K562 (cell line): Measurements from ENCODE around the gene DCLK1. TPM values are rescaled to one million over a fixed set of nuclear protein-coding genes. Genes with fewer than 3 reads are reported as not detected.

Experiments used
- ATAC-seq: fragments of 200-7000 bp; cut with Tn5 transposase; 3 replicates; pipeline ENCODE4 v1.9.1; 2020; ENCODE audit warnings: moderate library complexity
- BruUV-seq: library from RNA; stranded (reverse); fragments of 400-500 nt; replicated peaks from 2 replicates; lab custom pipeline; 2021; lab: Mats Ljungman, UMichigan
- CTCF ChIA-PET: fragments of 300-600 bp; formaldehyde crosslinking; extraction: SDS; loops from one replicate; lab custom pipeline; 2021; ENCODE audit warnings: low intra/inter-chr PET ratio; lab: Yijun Ruan, JAX
- POLR2A ChIA-PET: fragments of 300-600, 350-650 bp; sonication (Branson Sonifier 250); formaldehyde crosslinking; extraction: SDS; loops from one replicate; lab custom pipeline; 2021; ENCODE audit warnings: antibody characterized with exemption, inconsistent platforms; lab: Yijun Ruan, JAX
- DNase-seq, 4 experiments: peaks; one replicate each; pipeline versions ENCODE4 v3.0.0 to v3.0.0-alpha.2; 2011 to 2018; ENCODE audit warnings: low spot score in 3 of 4, mixed read lengths in 3 of 4; ENCODE audit errors: extremely low read depth in 1 of 4
- FAIRE-seq: peaks from 2 replicates; lab custom pipeline; 2011; peaks lifted over from hg19 to GRCh38; lab: Jason Lieb, UNC
- H2AFZ ChIP-seq: 2 replicates; pipeline ENCODE4 v1.6.0; 2011; ENCODE audit warnings: low read depth, low read length, control low read depth, inconsistent platforms
- H3K27ac ChIP-seq: fragments of 200-600 bp; 3 replicates; pipeline ENCODE4 v1.8.0; 2011; ENCODE audit warnings: low read depth, mild to moderate bottlenecking, control low read depth, inconsistent platforms, low read length, moderate library complexity, mixed read lengths; ENCODE audit errors: extremely low read depth
- H3K27me3 ChIP-seq, 2 experiments: fragments of 300-600 bp in 1 of 2; 2 replicates in 1 of 2; 3 replicates in 1 of 2; pipeline versions ENCODE4 v1.6.0 to v1.8.0; 2011; ENCODE audit warnings: inconsistent platforms in 2 of 2, low read length in 2 of 2, mild to moderate bottlenecking in 1 of 2, mixed read lengths in 1 of 2, moderate library complexity in 1 of 2; ENCODE audit not compliant: control insufficient read depth in 2 of 2, insufficient read depth in 2 of 2
- H3K36me3 ChIP-seq: fragments of 300-600 bp; 3 replicates; pipeline ENCODE4 v1.8.0; 2011; ENCODE audit warnings: mild to moderate bottlenecking, low read length, inconsistent platforms; ENCODE audit not compliant: control insufficient read depth, insufficient read depth
- H3K4me1 ChIP-seq, 2 experiments: fragments of 200-600 bp in 1 of 2; replicated peaks in 1 of 2; 2 replicates in 1 of 2; 3 replicates in 1 of 2; pipeline versions ENCODE4 v1.5.1 to v1.8.0; 2011; ENCODE audit warnings: inconsistent platforms in 2 of 2, low read length in 2 of 2, mild to moderate bottlenecking in 1 of 2, mixed read lengths in 1 of 2, moderate library complexity in 1 of 2; ENCODE audit not compliant: control insufficient read depth in 2 of 2, insufficient read depth in 2 of 2
- H3K4me2 ChIP-seq: 2 replicates; pipeline ENCODE4 v1.6.1; 2011; ENCODE audit warnings: low read length, control low read depth, inconsistent platforms, mixed read lengths; ENCODE audit not compliant: insufficient read depth
- H3K4me3 ChIP-seq: fragments of 200-600 bp; sonication (generic), shearing (Covaris generic); 2 replicates; pipeline ENCODE4 v1.5.1; 2016; ENCODE audit warnings: control low read depth, inconsistent platforms
- H3K79me2 ChIP-seq: fragments of 200-600 bp; 3 replicates; pipeline ENCODE4 v1.8.0; 2011; ENCODE audit warnings: low read length, inconsistent platforms; ENCODE audit not compliant: control insufficient read depth, insufficient read depth
- H3K9ac ChIP-seq, 2 experiments: 2 replicates each; pipeline versions ENCODE4 v1.6.0 to v1.6.1; 2011; ENCODE audit warnings: low read depth in 2 of 2, low read length in 2 of 2, control low read depth in 1 of 2, inconsistent platforms in 1 of 2, mild to moderate bottlenecking in 1 of 2, mixed read lengths in 1 of 2; ENCODE audit not compliant: insufficient read depth in 1 of 2
- H3K9me1 ChIP-seq: one replicate; pipeline ENCODE4 v1.6.0; 2011; ENCODE audit warnings: inconsistent platforms, mild to moderate bottlenecking, low read length, moderate library complexity; ENCODE audit not compliant: control insufficient read depth, insufficient read depth
- H3K9me3 ChIP-seq: replicated peaks from 2 replicates; pipeline ENCODE4 v1.5.1; 2011; ENCODE audit warnings: low read depth, low read length, inconsistent platforms; ENCODE audit not compliant: control insufficient read depth, insufficient read depth
- H4K20me1 ChIP-seq: replicated peaks from 2 replicates; pipeline ENCODE4 v1.6.1; 2011; ENCODE audit warnings: low read length, inconsistent platforms, mixed read lengths; ENCODE audit not compliant: control insufficient read depth, insufficient read depth
- CBX1 ChIP-seq: sonication (generic); IDR thresholded peaks from 2 replicates; pipeline ENCODE4 v1.6.1; 2016; ENCODE audit warnings: antibody characterized with exemption, low read depth, mild to moderate bottlenecking
- CLOCK ChIP-seq: fragments of 250-450 bp; sonication (Bioruptor Pico); IDR thresholded peaks from 2 replicates; pipeline ENCODE4 v1.4.0; 2020; ENCODE audit warnings: mild to moderate bottlenecking, moderate library complexity, borderline replicate concordance
- FOSL1 ChIP-seq: fragments of 200-800 bp; sonication (Bioruptor generic); conservative IDR thresholded peaks from 2 replicates; pipeline ENCODE4 v1.6.1; 2016; ENCODE audit warnings: missing genetic modification characterization, missing compliant biosample characterization
- FOXM1 ChIP-seq, 2 experiments: fragments of 450-650 bp in 1 of 2; sonication (generic) in 1 of 2; formaldehyde crosslinking in 1 of 2; IDR thresholded peaks; 2 replicates each; pipeline versions ENCODE4 v1.6.1 to v1.9.0; 2017 to 2022; ENCODE audit warnings: low read depth in 2 of 2, mild to moderate bottlenecking in 2 of 2, missing genetic modification reagents in 1 of 2, moderate library complexity in 1 of 2
- GATAD2A ChIP-seq: fragments of 450-650 bp; IDR thresholded peaks from 2 replicates; pipeline ENCODE4 v1.6.1; 2017
- MCM2 ChIP-seq: fragments of 450-650 bp; IDR thresholded peaks from 2 replicates; pipeline ENCODE4 v1.6.1; 2017; ENCODE audit warnings: low read depth, mild to moderate bottlenecking
- RFX1 ChIP-seq: fragments of 450-650 bp; IDR thresholded peaks from 2 replicates; pipeline ENCODE4 v1.6.1; 2016; ENCODE audit warnings: mild to moderate bottlenecking, moderate library complexity
- RNF2 ChIP-seq: sonication (generic); IDR thresholded peaks from 2 replicates; pipeline ENCODE4 v1.6.1; 2016
- SRSF9 ChIP-seq: fragments of 200-400 bp; formaldehyde crosslinking; IDR thresholded peaks from 2 replicates; pipeline ENCODE4 v1.6.1; 2017; ENCODE audit warnings: low read depth, low read length, borderline replicate concordance
- STAT5B ChIP-seq: fragments of 250-450 bp; sonication (Bioruptor Pico); IDR thresholded peaks from 2 replicates; pipeline ENCODE4 v1.8.0; 2021; ENCODE audit warnings: mild to moderate bottlenecking, inconsistent platforms
- TCF7L2 ChIP-seq: fragments of 150-350 bp; IDR thresholded peaks from 2 replicates; pipeline ENCODE4 v1.6.1; 2016; ENCODE audit warnings: low read depth, mild to moderate bottlenecking, low read length, moderate library complexity
- XRCC5 ChIP-seq: fragments of 200-400 bp; formaldehyde crosslinking; IDR thresholded peaks from 2 replicates; pipeline ENCODE4 v1.6.1; 2017; ENCODE audit warnings: low read depth, mild to moderate bottlenecking, low read length
- ZFP30 ChIP-seq: fragments of 250-450 bp; sonication (Bioruptor Pico); IDR thresholded peaks from 2 replicates; pipeline ENCODE4 v1.8.0; 2022; ENCODE audit warnings: moderate library complexity, mild to moderate bottlenecking, inconsistent platforms, borderline replicate concordance
- ZNF124 ChIP-seq: sonication (generic); formaldehyde crosslinking; IDR thresholded peaks from 2 replicates; pipeline ENCODE4 v1.8.1; 2022; ENCODE audit warnings: missing genetic modification reagents
- ZNF589 ChIP-seq: fragments of 200-800 bp; sonication (Bioruptor generic); IDR thresholded peaks from 2 replicates; pipeline ENCODE4 v1.6.1; 2016; ENCODE audit warnings: low read depth, missing genetic modification characterization, missing compliant biosample characterization
- ZNF695 ChIP-seq: fragments of 450-650 bp; formaldehyde crosslinking; IDR thresholded peaks from 2 replicates; pipeline ENCODE4 v1.4.0; 2020; ENCODE audit warnings: mild to moderate bottlenecking, moderate library complexity
- WGBS: fragments of 100-300 bp; shearing (Covaris generic); methylation state at CpG from one replicate; pipeline ENCODE4 v1.1.6; 2016; ENCODE audit warnings: low coverage, mixed read lengths; ENCODE audit not compliant: insufficient coverage; ENCODE audit errors: missing lambda C conversion rate; 5-methylcytosine and 5-hydroxymethylcytosine counted together
- in situ Hi-C: fragments of 300-500 bp; cut with MboI; formaldehyde crosslinking; loops from 4 replicates; pipeline ENCODE4 v1.15.0; 2018; ENCODE audit warnings: inconsistent platforms, mixed read lengths
- intact Hi-C: fragments of 100-400 bp; cut with micrococcal nuclease; formaldehyde crosslinking; loops from 2 replicates; pipeline ENCODE4 v1.14.2; 2022
- polyA plus RNA-seq, 8 experiments: library from polyadenylated mRNA; depleted of rRNA in 4 of 8; stranded (reverse) in 5 of 8; unstranded in 3 of 8; fragments of >200 nt; fragmentation: Nextera tagmentation in 2 of 8; fragmentation: Illumina TruSeq in 1 of 8; extraction: Ambion mirVana in 2 of 8; extraction: Trizol in 1 of 8; gene quantifications; 2 replicates each; pipeline versions ENCODE4 v1.2.1 to v1.2.3, GENCODE V29; 2011 to 2014; ENCODE audit warnings: inconsistent platforms in 1 of 8, missing spikeins in 1 of 8
- total RNA-seq, 7 experiments: library from RNA; depleted of rRNA in 6 of 7; stranded (reverse); fragments of >200 nt in 6 of 7; fragmentation: Illumina TruSeq in 2 of 7; extraction: Trizol in 2 of 7; gene quantifications; 2 replicates each; pipeline versions ENCODE4 v1.2.1 to v1.2.3, GENCODE V29; 2011 to 2021; ENCODE audit warnings: low replicate concordance in 1 of 7

The DCLK1 gene
- total and polyA plus RNA-seq, 9 of the 15 experiments (the other 6 are each of a cell fraction or from before 2014, with no cell fraction given), result 0.07 TPM; not detected in 8

- in situ Hi-C loops, result no loop called here
- POLR2A ChIA-PET, result no interaction called here
- no peak for ATAC-seq
- no peak for DNase-seq
- intact Hi-C loops, result no loop called here
- no peak for TF ChIP-seq FOXM1 (IDR thresholded peaks at IDR 0.05; ENCODE audit: low read depth)
- no peak for TF ChIP-seq FOXM1 (CRISPR knock-in tag; IDR thresholded peaks at IDR 0.05; ENCODE audit: low read depth)
- no peak for TF ChIP-seq ZNF124
- no peak for TF ChIP-seq MCM2
- no peak for TF ChIP-seq TCF7L2
- no peak for TF ChIP-seq STAT5B
- TF ChIP-seq GATAD2A, result no peak
- no peak overlapping the region for H3K4me2 ChIP-seq
- BruUV-seq, result no TSS peak
- H3K79me2 ChIP-seq, result no peaks in the 10 kb centered on the region
- H2AFZ ChIP-seq, result no peak overlapping the region
- no peaks in the 10 kb centered on the region for H3K4me1 ChIP-seq
- no peaks in the 10 kb centered on the region for H3K27me3 ChIP-seq
- no peaks in the 10 kb centered on the region for H3K9me1 ChIP-seq
- 0% methylated on average over 4 of the region's 5 CpGs for WGBS
- no peak for FAIRE-seq
- no peak overlapping the region for H3K9ac ChIP-seq
- no peak overlapping the region for H3K27ac ChIP-seq
- H4K20me1 ChIP-seq, result no peaks in the 10 kb centered on the region
- no peak overlapping the region for H3K4me3 ChIP-seq
- H3K9me3 ChIP-seq, result no peaks in the 10 kb centered on the region
- no peaks in the 10 kb centered on the region for H3K36me3 ChIP-seq
- CTCF ChIA-PET, result no interaction called here
These were observed 124.1 kb downstream of the DCLK1 start for GRCh38 chr13:36006894-36007675.

DNA sequence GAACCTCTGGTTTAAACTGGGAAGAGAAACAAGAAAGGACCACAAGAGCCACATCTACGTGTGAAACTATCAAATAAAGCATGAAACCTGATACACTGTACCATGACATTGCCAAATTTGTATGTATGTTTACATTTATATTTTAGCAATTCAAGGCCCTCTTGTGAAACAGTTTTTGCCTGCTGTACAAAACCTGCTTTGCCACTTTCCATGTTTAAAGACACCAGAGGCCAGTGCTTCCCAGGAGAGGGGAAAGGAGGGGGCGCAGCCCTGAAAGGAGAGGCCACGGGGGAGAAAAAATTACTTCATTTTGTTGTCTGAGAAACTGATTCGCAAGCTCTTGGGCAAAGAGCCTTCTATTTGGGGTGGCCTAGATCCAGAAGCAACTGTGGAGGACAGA lies 124.8 kb downstream of the DCLK1 start:
- intact Hi-C loops, result no loop called here
- H3K9me1 ChIP-seq, result no peaks in the 10 kb centered on the region
- in situ Hi-C loops, result no loop called here
- no peaks in the 10 kb centered on the region for H4K20me1 ChIP-seq
- CTCF ChIA-PET, result no interaction called here
- no peak overlapping the region for H2AFZ ChIP-seq
- FAIRE-seq (no peak), ATAC-seq (no peak), DNase-seq (no peak)
- H3K79me2 ChIP-seq, result no peaks in the 10 kb centered on the region
- H3K4me1 ChIP-seq, result no peaks in the 10 kb centered on the region
- H3K4me3 ChIP-seq, result no peak overlapping the region
- H3K36me3 ChIP-seq, result no peaks in the 10 kb centered on the region
- no TSS peak for BruUV-seq
- H3K9ac ChIP-seq, result no peak overlapping the region
- H3K9me3 ChIP-seq, result no peaks in the 10 kb centered on the region
- no peak overlapping the region for H3K27ac ChIP-seq
- H3K4me2 ChIP-seq, result no peak overlapping the region
- POLR2A ChIA-PET, result no interaction called here
- no peaks in the 10 kb centered on the region for H3K27me3 ChIP-seq
- WGBS, result 0% methylated on average over 4 of the region's 4 CpGs
- TF ChIP-seq ZNF589 (no peak), ZFP30 (no peak), ZNF695 (no peak), CBX1 (no peak), XRCC5 (no peak), CLOCK (no peak), FOSL1 (tag) (no peak), RNF2 (no peak), RFX1 (no peak), SRSF9 (no peak)
